Cardiac fibroblast (primary cell): ENCODE measurements around the gene TNNT3.
"Not testable (repeated sequence)": the region's sequence is repeated elsewhere in the genome, so short reads cannot be mapped to it uniquely, and the experiment has no call there.

Source experiments
- DNase-seq, 2 donors: peaks; one replicate each; pipeline versions ENCODE4 v3.0.0 to v3.0.0-alpha.2; 2010; ENCODE audit warnings: low read depth in 2 of 2
- H3K4me3 ChIP-seq, 2 donors: replicated peaks in 1 of 2; 1 replicate in 1 of 2; 2 replicates in 1 of 2; pipeline ENCODE4 v1.5.1; 2011; ENCODE audit warnings: low read depth in 2 of 2, low read length in 2 of 2, mild to moderate bottlenecking in 2 of 2, moderate library complexity in 1 of 2
- TF ChIP-seq, protein P1 (sequence below): IDR thresholded peaks from one replicate; pipeline ENCODE4 v1.5.1; 2011; ENCODE audit warnings: low read depth, mild to moderate bottlenecking, low read length, inconsistent platforms

Gene TNNT3

DNA sequence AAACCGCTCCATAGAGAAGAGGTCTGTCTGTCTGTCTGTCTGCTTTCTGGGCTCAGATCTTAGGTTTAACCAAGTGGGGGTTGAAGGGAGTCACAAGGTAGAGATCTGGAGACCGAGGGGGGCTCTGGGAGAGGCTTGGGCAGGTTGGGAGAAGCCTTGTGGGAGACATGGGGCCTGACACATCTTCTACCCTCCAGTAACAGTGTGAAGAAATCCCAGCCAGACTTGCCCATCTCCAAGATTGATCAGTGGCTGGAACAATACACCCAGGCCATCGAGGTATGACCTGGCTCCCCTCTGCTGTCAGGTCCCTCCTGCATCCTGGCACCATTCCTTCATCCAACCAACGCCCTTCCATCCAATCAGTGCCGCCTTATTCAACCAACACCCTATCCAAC is 35.2 kb upstream of the TNNT3 start:
- no peak overlapping the region for H3K4me3 ChIP-seq
- no peak for DNase-seq
- TF ChIP-seq, protein P1, sequence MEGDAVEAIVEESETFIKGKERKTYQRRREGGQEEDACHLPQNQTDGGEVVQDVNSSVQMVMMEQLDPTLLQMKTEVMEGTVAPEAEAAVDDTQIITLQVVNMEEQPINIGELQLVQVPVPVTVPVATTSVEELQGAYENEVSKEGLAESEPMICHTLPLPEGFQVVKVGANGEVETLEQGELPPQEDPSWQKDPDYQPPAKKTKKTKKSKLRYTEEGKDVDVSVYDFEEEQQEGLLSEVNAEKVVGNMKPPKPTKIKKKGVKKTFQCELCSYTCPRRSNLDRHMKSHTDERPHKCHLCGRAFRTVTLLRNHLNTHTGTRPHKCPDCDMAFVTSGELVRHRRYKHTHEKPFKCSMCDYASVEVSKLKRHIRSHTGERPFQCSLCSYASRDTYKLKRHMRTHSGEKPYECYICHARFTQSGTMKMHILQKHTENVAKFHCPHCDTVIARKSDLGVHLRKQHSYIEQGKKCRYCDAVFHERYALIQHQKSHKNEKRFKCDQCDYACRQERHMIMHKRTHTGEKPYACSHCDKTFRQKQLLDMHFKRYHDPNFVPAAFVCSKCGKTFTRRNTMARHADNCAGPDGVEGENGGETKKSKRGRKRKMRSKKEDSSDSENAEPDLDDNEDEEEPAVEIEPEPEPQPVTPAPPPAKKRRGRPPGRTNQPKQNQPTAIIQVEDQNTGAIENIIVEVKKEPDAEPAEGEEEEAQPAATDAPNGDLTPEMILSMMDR, result no peak

DNA sequence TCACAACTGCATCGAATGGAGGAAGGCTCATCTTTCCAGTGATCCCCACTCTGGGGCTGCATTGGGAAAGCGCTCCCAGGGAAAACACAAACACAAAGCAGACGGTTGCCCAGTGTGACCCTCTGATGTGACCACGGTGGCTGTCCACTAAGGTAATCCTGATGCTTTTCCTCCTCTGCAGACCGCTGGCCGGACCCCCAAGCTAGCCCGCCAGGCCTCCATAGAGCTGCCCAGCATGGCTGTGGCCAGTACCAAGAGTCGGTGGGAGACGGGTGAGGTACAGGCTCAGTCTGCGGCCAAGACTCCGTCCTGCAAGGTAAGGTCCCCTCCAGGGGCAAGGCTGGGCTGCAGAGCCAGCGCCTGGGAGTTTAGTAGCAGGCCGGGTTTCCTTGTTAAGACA is 33.0 kb upstream of the TNNT3 start:
- not testable (repeated sequence) for H3K4me3 ChIP-seq

GRCh38 chr11:1887451-1888346 is 31.8 kb upstream of the TNNT3 start:
- no peak for DNase-seq
- TF ChIP-seq, protein P1, result no peak
- no peak overlapping the region for H3K4me3 ChIP-seq

More for the DNA sequence above, 33.0 kb upstream of the TNNT3 start:
- DNase-seq, result not testable (repeated sequence)

DNA sequence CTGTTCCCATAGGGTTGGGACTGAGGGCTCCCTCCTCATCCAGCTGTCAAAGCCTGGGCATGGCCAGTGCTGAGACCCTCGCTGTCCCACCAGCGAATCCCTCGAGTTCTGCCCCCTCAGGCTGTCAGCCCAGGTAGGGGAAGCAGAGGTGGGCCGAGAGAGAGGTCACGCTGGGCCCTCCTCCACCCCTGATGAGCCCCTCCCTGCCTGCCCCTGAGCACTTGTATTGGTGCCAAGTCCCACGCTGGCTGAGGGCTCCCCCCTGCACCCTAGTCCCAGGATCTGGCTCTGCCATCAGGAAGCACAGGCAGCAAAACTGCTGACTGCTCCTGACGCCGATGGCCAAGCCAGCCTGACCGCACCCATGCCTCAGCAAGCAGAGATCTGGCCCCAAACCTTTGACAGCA is 31.2 kb upstream of the TNNT3 start:
- TF ChIP-seq, protein P1, result no peak
- no peak overlapping the region for H3K4me3 ChIP-seq
- no peak for DNase-seq

DNA sequence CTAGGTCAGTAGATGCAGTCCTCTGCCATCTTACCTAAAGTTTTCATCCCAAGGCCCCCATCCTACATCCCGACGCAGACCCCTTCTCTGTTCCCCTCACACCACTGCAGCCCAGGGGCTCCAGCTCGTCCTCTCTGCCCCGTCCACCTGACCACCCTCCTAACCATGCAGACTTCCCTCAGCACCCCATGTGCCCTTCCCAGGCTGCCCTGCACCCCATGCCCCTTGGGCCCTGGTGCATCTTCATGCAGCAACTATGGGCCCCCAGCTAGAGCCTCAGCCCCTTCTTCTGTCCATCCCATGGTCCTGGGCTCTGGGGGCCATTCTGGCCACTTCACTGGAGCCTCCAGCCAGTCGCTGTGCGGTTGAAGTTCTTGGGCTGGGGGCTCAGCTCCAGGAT is 30.7 kb upstream of the TNNT3 start:
- DNase-seq, result no peak
- no peak overlapping the region for H3K4me3 ChIP-seq
- TF ChIP-seq, protein P1, result no peak

- no peak for DNase-seq
- no peak overlapping the region for H3K4me3 ChIP-seq
Measured at GRCh38 chr11:1889224-1889930, 30.1 kb upstream of the TNNT3 start.

More at GRCh38 chr11:1889224-1889930, 30.1 kb upstream of the TNNT3 start:
- TF ChIP-seq, protein P1, result no peak
